Inflammatory macrophage treated with lipopolysaccharide for 4 hours (primary cell): ENCODE data around the gene ABCA13.
"Not testable (repeated sequence)": the region's sequence is repeated elsewhere in the genome, so short reads cannot be mapped to it uniquely, and the experiment has no call there.

Source experiments
- DNase-seq: peaks from one replicate; pipeline ENCODE4 v3.0.0-alpha.2; 2020

Gene ABCA13, protein sequence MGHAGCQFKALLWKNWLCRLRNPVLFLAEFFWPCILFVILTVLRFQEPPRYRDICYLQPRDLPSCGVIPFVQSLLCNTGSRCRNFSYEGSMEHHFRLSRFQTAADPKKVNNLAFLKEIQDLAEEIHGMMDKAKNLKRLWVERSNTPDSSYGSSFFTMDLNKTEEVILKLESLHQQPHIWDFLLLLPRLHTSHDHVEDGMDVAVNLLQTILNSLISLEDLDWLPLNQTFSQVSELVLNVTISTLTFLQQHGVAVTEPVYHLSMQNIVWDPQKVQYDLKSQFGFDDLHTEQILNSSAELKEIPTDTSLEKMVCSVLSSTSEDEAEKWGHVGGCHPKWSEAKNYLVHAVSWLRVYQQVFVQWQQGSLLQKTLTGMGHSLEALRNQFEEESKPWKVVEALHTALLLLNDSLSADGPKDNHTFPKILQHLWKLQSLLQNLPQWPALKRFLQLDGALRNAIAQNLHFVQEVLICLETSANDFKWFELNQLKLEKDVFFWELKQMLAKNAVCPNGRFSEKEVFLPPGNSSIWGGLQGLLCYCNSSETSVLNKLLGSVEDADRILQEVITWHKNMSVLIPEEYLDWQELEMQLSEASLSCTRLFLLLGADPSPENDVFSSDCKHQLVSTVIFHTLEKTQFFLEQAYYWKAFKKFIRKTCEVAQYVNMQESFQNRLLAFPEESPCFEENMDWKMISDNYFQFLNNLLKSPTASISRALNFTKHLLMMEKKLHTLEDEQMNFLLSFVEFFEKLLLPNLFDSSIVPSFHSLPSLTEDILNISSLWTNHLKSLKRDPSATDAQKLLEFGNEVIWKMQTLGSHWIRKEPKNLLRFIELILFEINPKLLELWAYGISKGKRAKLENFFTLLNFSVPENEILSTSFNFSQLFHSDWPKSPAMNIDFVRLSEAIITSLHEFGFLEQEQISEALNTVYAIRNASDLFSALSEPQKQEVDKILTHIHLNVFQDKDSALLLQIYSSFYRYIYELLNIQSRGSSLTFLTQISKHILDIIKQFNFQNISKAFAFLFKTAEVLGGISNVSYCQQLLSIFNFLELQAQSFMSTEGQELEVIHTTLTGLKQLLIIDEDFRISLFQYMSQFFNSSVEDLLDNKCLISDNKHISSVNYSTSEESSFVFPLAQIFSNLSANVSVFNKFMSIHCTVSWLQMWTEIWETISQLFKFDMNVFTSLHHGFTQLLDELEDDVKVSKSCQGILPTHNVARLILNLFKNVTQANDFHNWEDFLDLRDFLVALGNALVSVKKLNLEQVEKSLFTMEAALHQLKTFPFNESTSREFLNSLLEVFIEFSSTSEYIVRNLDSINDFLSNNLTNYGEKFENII (N-terminal part only)

DNA sequence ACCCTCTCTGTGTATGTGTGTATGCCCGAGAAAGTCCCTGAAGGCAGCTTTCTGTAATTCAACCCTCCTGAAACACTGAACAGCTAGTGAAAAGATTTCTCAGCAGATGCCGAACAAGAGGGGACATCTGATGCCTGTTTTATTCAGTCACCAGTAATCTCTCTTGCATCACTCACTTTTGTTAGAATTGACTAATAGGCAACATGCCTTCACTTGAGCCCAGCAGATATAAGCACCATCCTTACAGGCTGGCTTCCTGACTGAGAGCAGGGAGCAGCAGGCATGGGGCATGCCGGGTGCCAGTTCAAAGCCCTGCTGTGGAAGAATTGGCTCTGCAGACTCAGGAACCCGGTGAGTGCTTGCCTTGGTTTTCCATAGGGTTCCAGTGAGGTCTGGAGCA, at the start of gene ABCA13:
Gene ABCA13, plus strand, starts transcription at position 257 of the 400 bp plus-strand sequence. Its CDS starts 26 bp downstream, at position 283.
- no peak for DNase-seq

DNA sequence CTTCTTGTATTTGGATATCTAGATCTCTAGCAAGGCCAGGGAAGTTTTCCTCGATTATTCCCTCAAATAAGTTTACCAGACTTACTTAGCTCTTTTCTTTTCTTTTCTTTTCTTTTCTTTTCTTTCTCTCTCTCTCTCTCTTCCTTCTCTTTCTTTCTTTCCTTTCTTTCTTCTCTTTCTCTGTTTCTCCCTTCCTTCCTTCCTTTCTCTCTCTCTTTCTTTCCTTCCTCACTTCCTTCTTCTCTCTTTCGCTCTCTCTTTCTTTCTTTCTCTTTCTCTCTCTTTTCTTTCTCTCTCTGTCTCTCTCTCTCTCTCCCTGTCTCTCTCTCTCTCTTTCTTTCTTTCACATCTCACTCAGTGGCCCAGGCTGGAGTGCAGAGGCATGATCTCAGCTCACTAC, 45.2 kb upstream of the ABCA13 start:
- DNase-seq: no peak

DNA sequence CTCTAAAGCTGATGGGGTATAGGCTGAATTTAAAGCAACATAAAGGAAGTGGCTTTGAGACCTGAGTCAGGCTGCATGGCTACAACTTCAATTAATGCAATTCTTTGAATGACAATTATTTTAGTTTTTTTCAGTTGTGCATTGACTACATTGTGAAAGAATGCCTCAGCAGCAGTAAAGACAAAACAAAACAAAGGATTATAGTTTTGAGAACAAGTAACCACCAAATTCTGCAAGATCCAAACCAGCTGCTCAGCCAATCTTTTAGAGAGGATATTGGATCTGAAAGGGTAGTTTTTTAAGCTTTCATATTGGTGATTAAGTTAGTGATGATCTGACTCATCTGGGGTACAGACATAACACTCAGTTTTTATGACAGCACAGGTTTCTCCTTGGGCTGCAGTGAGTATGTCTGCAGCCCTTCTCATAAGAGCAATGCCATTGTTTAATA, 40.6 kb upstream of the ABCA13 start:
- DNase-seq: no peak

DNA sequence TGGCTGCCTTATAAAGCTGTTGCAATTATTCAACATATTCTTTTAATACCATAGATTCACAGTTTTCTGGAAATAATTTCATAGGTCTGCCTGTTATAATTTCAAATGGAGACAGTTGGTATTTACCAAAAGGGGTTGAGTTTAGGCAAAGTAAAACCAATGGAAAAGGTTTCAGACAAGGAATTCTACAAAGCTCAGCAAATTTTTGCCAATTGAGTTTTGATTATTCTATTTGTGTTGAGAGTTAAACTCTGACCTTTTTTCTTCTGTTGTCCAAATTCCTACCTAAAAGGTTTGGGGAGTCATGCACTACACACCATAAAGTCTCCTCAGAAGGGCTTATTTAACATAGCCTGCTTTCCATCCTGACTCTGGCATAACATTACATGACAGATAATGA, 38.5 kb upstream of the ABCA13 start:
- DNase-seq: no peak

DNA sequence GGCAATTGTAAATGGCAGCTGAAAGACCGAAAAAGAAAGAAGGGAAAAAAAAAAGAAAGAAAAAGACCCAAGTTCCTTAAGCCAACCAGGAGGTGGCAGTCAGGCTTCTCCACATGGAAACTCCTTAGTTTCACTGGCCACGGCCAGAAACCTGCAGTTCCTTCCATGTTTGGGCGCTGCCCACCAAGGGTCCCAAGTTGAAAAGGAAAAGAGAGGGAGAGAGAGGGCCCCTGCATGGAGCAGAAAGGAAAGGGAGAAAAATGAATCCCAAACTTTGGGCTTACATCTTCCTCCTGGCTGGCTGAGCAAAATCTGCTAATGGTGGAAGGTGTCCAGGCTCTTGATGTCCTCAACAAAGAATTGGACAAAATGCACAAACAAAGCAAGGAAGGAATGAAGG, 31.8 kb upstream of the ABCA13 start:
- peak; percentile 19 for DNase-seq

DNA sequence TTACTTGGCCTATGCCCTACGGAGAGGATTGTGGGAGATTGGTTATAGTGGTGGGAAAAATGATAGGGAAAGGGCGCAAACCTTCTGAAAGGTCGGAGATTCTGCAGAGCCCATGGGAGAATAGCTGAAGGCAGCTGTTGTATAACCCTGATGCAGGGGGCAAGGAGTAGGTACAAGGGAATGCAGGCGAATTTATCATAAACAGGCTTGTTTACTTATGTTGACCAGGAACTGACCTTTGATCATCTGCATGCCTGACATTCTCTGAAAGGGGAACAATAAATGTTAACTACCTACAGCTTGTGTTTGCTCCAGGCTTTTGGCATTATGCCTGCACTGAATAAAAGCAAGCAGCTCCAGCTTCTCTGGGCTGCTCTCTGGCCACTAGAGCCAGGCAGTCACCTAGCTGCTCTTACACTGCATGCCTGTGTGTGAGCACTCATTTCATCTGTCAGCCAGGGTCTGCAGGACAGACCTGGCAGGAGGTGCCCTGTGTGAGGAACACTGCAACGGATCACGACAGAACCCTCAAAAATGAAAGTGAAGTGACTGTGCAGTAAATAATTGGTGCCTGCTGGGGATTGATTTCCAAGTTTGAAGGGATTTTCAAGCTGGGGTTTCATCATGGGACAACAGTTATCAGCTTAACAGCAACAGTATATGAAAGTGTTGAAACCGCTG, 31.1 kb upstream of the ABCA13 start:
- DNase-seq: peak; percentile 26

DNA sequence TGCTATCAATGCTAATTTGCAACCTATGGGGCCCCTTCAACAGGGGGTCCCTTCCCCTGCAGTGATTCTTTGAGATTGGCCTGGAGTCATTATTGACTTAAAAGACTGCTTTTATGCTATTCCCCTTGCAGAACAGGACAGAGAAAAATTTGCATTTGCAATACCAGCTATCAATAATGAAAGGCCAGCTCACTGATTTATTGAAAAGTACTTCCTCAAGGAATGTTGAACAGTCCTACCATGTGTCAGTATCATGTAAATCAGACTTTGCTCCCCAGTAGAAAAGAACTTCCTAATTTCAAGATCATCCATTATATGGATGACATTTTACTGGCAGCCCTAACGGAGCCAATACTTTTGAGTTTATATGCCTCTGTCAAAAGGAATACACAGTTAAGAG, 29.7 kb upstream of the ABCA13 start:
- DNase-seq: no peak

DNA sequence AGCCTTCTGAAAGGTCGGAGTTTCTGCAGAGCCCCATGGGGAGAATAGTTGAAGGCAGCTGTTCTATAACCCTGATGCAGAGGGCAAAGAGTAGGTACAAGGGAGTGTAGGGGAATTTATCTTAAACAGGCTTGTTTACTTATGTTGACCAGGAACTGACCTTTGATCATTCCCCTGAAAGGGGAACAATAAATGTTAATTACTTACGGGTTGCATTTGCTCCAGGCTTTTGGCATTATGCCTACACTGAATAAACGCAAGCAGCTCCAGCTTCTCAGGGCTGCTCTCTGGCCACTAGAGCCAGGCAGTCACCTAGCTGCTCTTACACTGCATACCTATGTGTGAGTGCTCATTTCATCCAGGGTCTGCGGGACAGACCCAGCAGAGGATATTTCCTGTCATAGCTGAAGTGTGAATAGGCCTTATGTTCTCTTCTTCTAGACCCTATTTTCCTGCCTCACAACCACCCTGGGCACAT, 26.9 kb upstream of the ABCA13 start:
- peak; percentile 9 for DNase-seq

DNA sequence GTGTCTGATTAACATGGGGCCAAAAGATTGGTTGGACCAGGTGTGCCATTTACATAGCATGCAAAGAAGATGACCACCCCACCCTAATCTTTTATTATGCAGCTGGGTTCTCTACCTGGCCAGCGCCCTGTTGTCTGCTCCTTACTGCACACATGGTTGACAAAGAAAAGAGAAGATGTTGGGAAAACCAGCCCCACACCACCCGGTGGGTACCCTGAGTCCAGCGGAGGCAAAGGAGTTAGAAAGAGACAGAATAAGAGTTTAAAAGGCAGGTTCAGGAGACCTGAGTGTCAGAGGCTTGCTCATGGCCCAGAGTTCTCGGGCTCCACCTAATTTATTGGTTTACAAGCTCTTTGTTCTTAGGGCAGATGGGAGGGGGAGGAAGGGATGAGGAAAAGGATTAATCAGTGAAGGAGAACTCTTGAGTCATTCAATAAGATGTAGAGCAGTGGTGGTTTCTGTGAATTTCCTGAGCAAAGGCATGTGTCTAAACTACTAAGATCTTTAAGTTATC, 24.1 kb upstream of the ABCA13 start:
- DNase-seq: no peak

DNA sequence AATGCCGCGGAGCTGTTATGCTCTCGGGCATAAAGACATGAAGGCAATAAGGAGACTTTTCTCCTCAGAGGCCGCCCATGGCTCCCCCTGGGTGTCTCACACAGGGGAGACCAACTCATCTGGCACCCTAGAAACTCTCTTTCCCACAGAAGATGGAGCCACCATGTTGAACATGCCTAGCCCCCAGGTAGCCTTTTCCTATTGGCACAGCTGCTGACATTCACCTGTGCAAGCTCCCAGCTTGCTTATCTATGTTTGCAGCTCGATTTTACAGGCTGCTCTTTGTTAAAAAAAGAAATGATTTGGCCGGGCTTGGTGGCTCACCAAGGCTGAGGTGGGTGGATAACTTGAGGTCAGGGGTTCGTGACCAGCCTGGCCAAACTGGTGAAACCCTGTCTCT, 23.6 kb upstream of the ABCA13 start:
- DNase-seq: not testable (repeated sequence)

DNA sequence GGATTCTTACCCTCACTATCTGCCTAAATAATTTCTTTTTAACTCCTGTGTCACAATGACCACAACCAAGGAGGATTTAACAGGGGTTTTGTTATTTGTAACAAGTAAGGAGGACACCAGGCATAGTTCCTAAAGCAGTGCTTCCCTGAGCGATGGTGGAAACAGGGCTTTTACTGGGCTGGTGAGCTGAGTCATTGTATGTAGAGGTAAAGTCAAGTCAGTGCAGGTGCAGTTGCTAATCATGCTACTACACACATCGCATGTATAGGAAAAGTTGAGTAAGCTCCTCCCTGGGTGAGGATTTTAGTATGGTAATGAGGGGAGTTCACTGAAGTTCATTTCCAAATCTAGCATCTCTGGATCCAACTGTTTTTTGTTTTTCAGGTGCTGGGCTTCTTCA, 22.9 kb upstream of the ABCA13 start:
- DNase-seq: no peak

DNA sequence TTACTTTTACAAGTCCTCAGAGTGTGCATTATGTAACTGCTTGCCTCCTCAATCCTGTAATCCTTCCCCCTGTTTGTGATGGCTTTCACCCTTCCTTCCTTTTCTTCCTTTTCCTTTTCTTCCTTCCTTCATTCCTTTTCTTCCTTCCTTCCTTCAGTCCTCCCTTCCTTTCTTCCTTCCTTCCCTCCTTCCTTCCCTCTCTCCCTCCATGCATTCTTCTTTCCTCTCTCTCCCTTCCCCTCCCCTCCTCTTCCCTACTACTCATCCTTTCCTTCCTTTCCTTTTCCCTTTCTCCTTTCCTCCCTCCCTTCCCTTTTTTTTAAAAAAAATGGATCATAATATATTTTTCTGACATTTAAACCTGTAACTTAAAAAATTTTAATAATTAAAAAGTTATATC, 22.2 kb upstream of the ABCA13 start:
- no peak for DNase-seq

DNA sequence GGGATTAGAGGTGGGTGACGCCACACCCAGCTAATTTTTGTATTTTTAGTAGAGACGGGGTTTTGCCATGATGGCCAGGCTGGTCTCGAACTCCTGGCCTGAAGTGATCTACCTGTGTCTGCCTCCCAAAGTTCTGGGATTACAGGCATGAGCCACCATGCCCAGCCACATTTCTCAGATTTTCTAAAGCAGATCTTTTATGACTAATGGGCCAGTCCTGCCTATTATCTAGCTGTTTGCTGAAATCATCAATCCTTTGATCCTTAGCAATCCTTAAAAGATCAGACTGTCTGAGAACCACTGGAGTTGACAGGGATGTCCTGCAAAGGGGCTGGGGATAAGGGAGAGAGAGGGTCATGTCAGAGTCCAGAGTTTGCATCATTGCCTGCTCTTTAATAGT, 21.2 kb upstream of the ABCA13 start:
- DNase-seq: no peak

DNA sequence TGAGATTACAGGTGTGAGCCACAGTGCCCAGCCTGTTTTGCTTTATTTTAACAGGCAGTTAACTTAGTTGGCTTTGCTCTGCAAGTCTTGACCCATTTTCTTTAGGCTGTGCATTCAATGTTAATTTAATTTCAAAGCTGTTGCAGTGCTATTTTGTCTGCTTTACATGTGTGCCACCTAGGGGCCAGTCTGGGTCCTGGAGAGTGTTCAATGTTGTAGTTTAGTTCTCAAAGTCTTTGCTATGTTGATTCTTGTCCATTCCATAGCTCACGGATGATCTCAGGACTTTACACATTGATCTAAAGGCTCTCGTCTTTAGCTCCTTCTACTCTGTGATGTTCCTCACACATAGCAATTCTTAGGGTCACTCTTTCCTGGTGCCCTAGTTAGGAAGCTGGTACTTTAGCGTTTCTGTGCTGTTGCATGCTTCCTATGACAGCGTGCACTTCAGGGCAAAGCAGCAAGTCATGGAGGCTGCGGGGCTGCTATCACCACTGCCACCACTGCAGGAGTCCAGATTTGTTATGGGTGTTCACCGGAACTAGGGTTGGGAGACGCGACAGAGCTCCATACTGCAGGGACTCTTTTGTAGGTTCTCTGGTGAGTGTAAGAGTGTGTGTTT, 16.4 kb upstream of the ABCA13 start:
- peak; percentile 54 for DNase-seq

DNA sequence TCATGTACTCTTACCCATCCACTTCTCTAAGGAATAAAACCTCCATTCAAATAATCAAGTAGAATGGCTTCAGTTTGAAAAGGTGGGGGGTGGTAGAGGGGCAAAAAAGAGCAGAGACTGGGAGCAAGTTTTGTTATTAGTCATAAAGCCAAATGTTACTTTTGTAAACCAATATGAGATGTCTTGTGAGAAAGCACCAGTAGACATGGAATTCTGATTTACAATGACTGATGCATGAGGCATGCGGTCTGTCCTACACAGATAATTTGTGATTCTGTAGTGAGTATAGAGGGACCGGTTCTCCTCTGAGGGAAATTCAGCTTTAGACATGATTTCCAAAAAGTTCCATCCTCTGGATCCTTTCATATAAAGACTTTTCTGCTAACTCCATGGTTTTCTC, 12.9 kb upstream of the ABCA13 start:
- no peak for DNase-seq

DNA sequence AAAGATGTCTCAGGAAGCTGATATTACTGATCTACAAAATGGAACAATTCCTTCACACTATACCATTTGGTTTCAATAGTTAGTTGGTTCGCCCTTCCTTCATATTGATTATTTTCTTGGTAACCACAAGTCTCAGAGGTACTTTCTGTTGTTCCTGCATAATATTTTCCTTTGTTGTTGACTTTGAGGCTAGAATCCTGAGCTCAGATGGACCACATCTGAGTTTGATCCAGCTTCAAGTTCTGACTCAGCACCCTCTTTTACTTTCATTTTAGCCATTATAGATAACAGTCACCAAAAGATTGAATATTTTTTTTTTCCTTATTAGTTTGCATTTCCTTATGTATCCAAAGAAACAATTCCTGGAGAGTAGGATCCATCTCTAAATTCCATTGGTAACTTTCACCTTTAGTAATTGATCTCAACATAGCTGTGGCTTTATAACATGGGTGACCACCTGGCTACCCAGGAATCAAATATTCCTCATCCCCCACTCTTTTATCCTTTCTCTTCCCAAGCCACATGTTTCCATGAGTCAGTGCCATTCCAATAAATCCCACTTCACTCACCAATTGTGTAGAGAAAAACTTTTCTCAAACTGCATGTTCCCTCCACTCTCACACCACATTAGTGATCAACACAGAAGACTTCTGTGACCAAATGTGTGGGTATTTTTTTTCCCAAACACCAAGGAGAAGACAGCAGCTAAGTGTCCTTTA, 9.7 kb upstream of the ABCA13 start:
- DNase-seq: no peak

DNA sequence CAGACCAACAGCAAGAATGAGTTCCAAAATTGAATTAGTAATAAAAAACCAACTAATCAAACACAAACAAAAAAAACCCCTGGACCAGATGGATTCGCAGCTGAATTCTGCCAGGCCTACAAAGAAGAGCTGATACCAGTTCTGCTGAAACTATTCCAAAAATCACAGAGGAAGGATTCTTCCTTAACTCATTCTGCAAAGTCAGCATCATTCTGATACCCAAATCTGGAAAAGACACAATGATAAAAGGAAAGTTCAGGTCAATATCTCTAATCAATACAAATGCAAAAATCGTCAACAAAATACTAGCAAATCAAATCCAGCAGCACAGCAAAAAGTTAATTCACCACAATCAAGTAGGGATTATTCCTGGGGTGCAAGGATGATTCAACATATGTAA, 6.1 kb upstream of the ABCA13 start:
- no peak for DNase-seq

DNA sequence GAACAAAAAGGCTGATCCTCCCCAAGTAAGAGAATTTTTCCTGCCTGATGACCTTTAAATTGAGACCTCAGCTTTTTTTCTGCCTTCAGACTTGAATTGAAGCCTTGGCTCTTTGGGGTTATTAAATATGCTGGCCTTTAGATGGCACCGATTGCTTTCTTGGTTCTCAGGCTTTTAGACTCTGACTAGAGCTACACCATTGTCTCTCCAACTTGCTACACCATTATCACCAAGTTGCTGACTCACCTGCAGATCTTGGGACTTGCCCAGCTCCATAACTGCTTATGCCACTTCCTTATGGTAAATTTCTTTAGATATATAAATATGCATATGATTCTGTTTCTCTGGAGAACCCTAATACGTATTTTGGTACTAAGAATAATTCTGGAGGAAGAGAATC, 3.1 kb upstream of the ABCA13 start:
- peak; percentile 32 for DNase-seq

DNA sequence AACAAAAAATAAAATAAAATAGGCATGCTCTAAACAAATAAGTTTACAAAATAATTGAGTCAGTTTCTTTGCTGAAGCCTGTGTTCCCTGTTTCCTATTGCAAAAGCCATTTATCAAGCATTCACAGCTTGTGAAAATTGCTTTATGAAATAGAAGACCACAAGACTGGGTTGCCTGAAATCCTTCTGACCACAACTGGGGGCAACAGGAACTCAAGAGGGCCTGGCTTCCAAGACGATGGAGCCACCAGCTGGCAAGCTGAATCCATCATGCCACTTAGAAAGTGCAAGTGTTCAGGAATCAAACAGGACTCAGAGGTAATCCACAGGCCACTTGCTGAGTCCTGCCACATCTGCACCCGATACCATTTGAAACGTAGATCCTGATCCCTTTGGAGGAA, 752 bp upstream of the ABCA13 start:
- peak; percentile 18 for DNase-seq

DNA sequence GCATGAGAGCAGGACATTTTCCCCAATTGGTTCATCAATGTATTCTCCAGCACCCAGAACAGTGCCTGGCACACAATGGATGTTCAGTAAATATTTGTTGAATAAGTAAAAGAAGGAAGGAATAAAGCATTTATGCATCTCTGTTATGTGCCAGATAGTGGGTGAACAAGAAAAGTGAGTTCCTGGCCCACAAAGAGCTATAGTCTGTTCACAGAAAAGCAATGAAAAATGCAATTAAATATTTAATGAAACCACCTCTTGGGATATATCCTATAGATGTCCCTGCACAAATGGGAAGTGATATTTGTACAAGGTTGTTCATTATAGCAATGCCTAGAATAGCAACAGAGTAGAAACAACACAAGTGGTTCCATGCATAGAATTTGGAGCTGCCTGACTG, 2.1 kb downstream of the ABCA13 start:
- no peak for DNase-seq
